IPS-18c (cell line): Measurements from ENCODE around the gene YBX2.
"Not testable (repeated sequence)": the region's sequence is repeated elsewhere in the genome, so short reads cannot be mapped to it uniquely, and the experiment has no call there.

Experiments
- H3K4me3 ChIP-seq: 2 replicates; pipeline ENCODE4 v1.7.0; 2013; ENCODE audit warnings: low read depth, mild to moderate bottlenecking, low read length, moderate library complexity; ENCODE audit not compliant: insufficient read depth
- H3K9me3 ChIP-seq: one replicate; pipeline ENCODE4 v1.6.1; 2013; ENCODE audit warnings: mild to moderate bottlenecking, low read length, moderate library complexity; ENCODE audit not compliant: control insufficient read depth, insufficient read depth

Gene YBX2

GRCh38 chr17:7259555-7259889, 34.9 kb downstream of the YBX2 start:
- H3K4me3 ChIP-seq: no peak overlapping the region
- peaks cover 2% of the 10 kb centered on the region for H3K9me3 ChIP-seq

GRCh38 chr17:7258731-7259554, 35.5 kb downstream of the YBX2 start:
- Histone ChIP-seq H3K4me3 (no peak overlapping the region), H3K9me3 (peaks cover 2% of the 10 kb centered on the region)

GRCh38 chr17:7256766-7257456, 37.5 kb downstream of the YBX2 start:
- Histone ChIP-seq H3K9me3 (no peaks in the 10 kb centered on the region), H3K4me3 (no peak overlapping the region)

GRCh38 chr17:7254511-7254910, 39.9 kb downstream of the YBX2 start:
- H3K4me3 ChIP-seq: no peak overlapping the region
- no peaks in the 10 kb centered on the region for H3K9me3 ChIP-seq

- peaks cover 2% of the 10 kb centered on the region for H3K9me3 ChIP-seq
Observed at GRCh38 chr17:7253082-7253481, 41.4 kb downstream of the YBX2 start.

GRCh38 chr17:7252176-7253043, 42.0 kb downstream of the YBX2 start, which contains the start of gene ELP5:
ELP5 (plus strand) TSS chr17:7252215; CDS start chr17:7252551, 336 bp downstream.
- H3K9me3 ChIP-seq: peaks cover 2% of the 10 kb centered on the region
- H3K4me3 ChIP-seq: peak within 1 kb of the TSS; percentile 87

More at GRCh38 chr17:7253082-7253481, 41.4 kb downstream of the YBX2 start:
- peak overlapping the region; percentile 87; the same call in 1 of the 2 replicates for H3K4me3 ChIP-seq

GRCh38 chr17:7251661-7252175, 42.7 kb downstream of the YBX2 start, which contains the start of gene CTDNEP1:
CTDNEP1 (minus strand) TSS chr17:7251734; CDS start chr17:7251296, 438 bp downstream.
- Histone ChIP-seq H3K4me3 (peak within 1 kb of the TSS; percentile 87), H3K9me3 (peaks cover 2% of the 10 kb centered on the region)

- Histone ChIP-seq H3K9me3 (peaks cover 2% of the 10 kb centered on the region), H3K4me3 (peak overlapping the region; percentile 87)
Observed at GRCh38 chr17:7250695-7251627, 43.5 kb downstream of the YBX2 start.

- peaks cover 2% of the 10 kb centered on the region for H3K9me3 ChIP-seq
- peak overlapping the region; percentile 87; the same call in 1 of the 2 replicates for H3K4me3 ChIP-seq
Observed at GRCh38 chr17:7249830-7250229, 44.6 kb downstream of the YBX2 start.

- peaks cover 2% of the 10 kb centered on the region for H3K9me3 ChIP-seq
- H3K4me3 ChIP-seq: no peak overlapping the region
Observed at GRCh38 chr17:7249214-7249613, 45.2 kb downstream of the YBX2 start.

GRCh38 chr17:7248796-7249195, 45.6 kb downstream of the YBX2 start:
- H3K9me3 ChIP-seq: peaks cover 2% of the 10 kb centered on the region
- H3K4me3 ChIP-seq: no peak overlapping the region

GRCh38 chr17:7246779-7247178, 47.7 kb downstream of the YBX2 start:
- H3K4me3 ChIP-seq: no peak overlapping the region
- peaks cover 2% of the 10 kb centered on the region for H3K9me3 ChIP-seq

GRCh38 chr17:7243838-7244237, 50.6 kb downstream of the YBX2 start:
- not testable (repeated sequence) for H3K4me3 ChIP-seq, H3K9me3 ChIP-seq

- H3K4me3 ChIP-seq: peak overlapping the region; percentile 97; the same call in 1 of the 2 replicates
- no peaks in the 10 kb centered on the region for H3K9me3 ChIP-seq
Observed at GRCh38 chr17:7243453-7243729, 51.0 kb downstream of the YBX2 start.

GRCh38 chr17:7242717-7243452, 51.6 kb downstream of the YBX2 start:
- Histone ChIP-seq H3K9me3 (no peaks in the 10 kb centered on the region), H3K4me3 (peak overlapping the region; percentile 97)
